Brain microvascular endothelial cell (primary cell): ENCODE results near the gene SIK3.

Experiments used
- DNase-seq: peaks from one replicate; pipeline ENCODE4 v3.0.0-alpha.2; 2020
- H3K27ac ChIP-seq: fragments of 250-450 bp; sonication (Bioruptor Pico); 2 replicates; pipeline ENCODE4 v1.5.1; 2020; ENCODE audit warnings: mild to moderate bottlenecking, moderate library complexity
- H3K27me3 ChIP-seq: fragments of 250-450 bp; sonication (Bioruptor Pico); replicated peaks from 2 replicates; pipeline ENCODE4 v1.5.1; 2020; ENCODE audit warnings: mild to moderate bottlenecking
- H3K36me3 ChIP-seq: fragments of 250-450 bp; sonication (Bioruptor Pico); replicated peaks from 2 replicates; pipeline ENCODE4 v1.5.1; 2020; ENCODE audit warnings: mild to moderate bottlenecking
- H3K4me3 ChIP-seq: 2 replicates; pipeline ENCODE4 v1.5.1; 2011; ENCODE audit warnings: low read depth, mild to moderate bottlenecking, control low read depth, low read length, moderate library complexity
- CTCF ChIP-seq: IDR thresholded peaks from 2 replicates; pipeline ENCODE4 v1.5.1; 2011; ENCODE audit warnings: low read depth, mild to moderate bottlenecking, moderate library complexity, low read length, control low read depth, inconsistent platforms; ENCODE audit errors: missing control alignments
- in situ Hi-C: cut with HindIII; loops from 2 replicates; pipeline ENCODE4 v1.10.0; 2017; ENCODE audit warnings: low sequenced_read_pairs, low pct_ligation_motif_present

SIK3 gene

GRCh38 chr11:116829525-116830183 is 268.6 kb downstream of the SIK3 start, which contains the start of gene APOC3:
Gene APOC3 (plus strand): TSS chr11:116829907. CDS start chr11:116830583, 676 bp downstream.
- H3K27ac ChIP-seq: no peak within 1 kb of the TSS
- H3K36me3 ChIP-seq: no peaks in the 10 kb centered on the region
- in situ Hi-C loops: no loop called here
- no peak for TF ChIP-seq CTCF
- no peak for DNase-seq
- no peak within 1 kb of the TSS for H3K4me3 ChIP-seq
- H3K27me3 ChIP-seq: no peaks in the 10 kb centered on the region

GRCh38 chr11:116828632-116829524 is 269.4 kb downstream of the SIK3 start:
- no peak for DNase-seq
- Histone ChIP-seq H3K27ac (no peak overlapping the region), H3K36me3 (no peaks in the 10 kb centered on the region), H3K4me3 (no peak overlapping the region), H3K27me3 (no peaks in the 10 kb centered on the region)
- in situ Hi-C loops: no loop called here
- TF ChIP-seq CTCF: no peak

- in situ Hi-C loops: no loop called here
- H3K4me3 ChIP-seq: no peak overlapping the region
- H3K27ac ChIP-seq: no peak overlapping the region
- H3K27me3 ChIP-seq: no peaks in the 10 kb centered on the region
- no peak for DNase-seq
- H3K36me3 ChIP-seq: no peaks in the 10 kb centered on the region
- TF ChIP-seq CTCF: no peak
Observed at GRCh38 chr11:116827461-116827860, 270.8 kb downstream of the SIK3 start.

- no peak overlapping the region for H3K4me3 ChIP-seq
- in situ Hi-C loops: no loop called here
- no peaks in the 10 kb centered on the region for H3K36me3 ChIP-seq
- TF ChIP-seq CTCF: no peak
- no peaks in the 10 kb centered on the region for H3K27me3 ChIP-seq
- DNase-seq: no peak
- H3K27ac ChIP-seq: no peak overlapping the region
Observed at GRCh38 chr11:116826751-116827431, 271.3 kb downstream of the SIK3 start.

- no peaks in the 10 kb centered on the region for H3K27me3 ChIP-seq
- in situ Hi-C loops: no loop called here
Observed at GRCh38 chr11:116825854-116826750, 272.1 kb downstream of the SIK3 start.

More at GRCh38 chr11:116825854-116826750, 272.1 kb downstream of the SIK3 start:
- DNase-seq: no peak
- Histone ChIP-seq H3K27ac (no peak overlapping the region), H3K36me3 (no peaks in the 10 kb centered on the region), H3K4me3 (no peak overlapping the region)
- TF ChIP-seq CTCF: no peak
